K562 (cell line): Measurements from ENCODE around the gene ECPAS. TPM values are rescaled to one million over a fixed set of nuclear protein-coding genes. Genes with fewer than 3 reads are reported as not detected.
A peak's percentile ranks its signal among the peaks of the same experiment; 100 is the strongest.

Experiments
- ATAC-seq: fragments of 200-7000 bp; cut with Tn5 transposase; 3 replicates; pipeline ENCODE4 v1.9.1; 2020; ENCODE audit warnings: moderate library complexity
- BruUV-seq: library from RNA; stranded (reverse); fragments of 400-500 nt; replicated peaks from 2 replicates; lab custom pipeline; 2021; lab: Mats Ljungman, UMichigan
- CTCF ChIA-PET: fragments of 300-600 bp; formaldehyde crosslinking; extraction: SDS; loops from one replicate; lab custom pipeline; 2021; ENCODE audit warnings: low intra/inter-chr PET ratio; lab: Yijun Ruan, JAX
- POLR2A ChIA-PET: fragments of 300-600, 350-650 bp; sonication (Branson Sonifier 250); formaldehyde crosslinking; extraction: SDS; loops from one replicate; lab custom pipeline; 2021; ENCODE audit warnings: antibody characterized with exemption, inconsistent platforms; lab: Yijun Ruan, JAX
- DNase-seq, 4 experiments: peaks; one replicate each; pipeline versions ENCODE4 v3.0.0 to v3.0.0-alpha.2; 2011 to 2018; ENCODE audit warnings: low spot score in 3 of 4, mixed read lengths in 3 of 4; ENCODE audit errors: extremely low read depth in 1 of 4
- FAIRE-seq: peaks from 2 replicates; lab custom pipeline; 2011; peaks lifted over from hg19 to GRCh38; lab: Jason Lieb, UNC
- H2AFZ ChIP-seq: 2 replicates; pipeline ENCODE4 v1.6.0; 2011; ENCODE audit warnings: low read depth, low read length, control low read depth, inconsistent platforms
- H3K27ac ChIP-seq: fragments of 200-600 bp; 3 replicates; pipeline ENCODE4 v1.8.0; 2011; ENCODE audit warnings: low read depth, mild to moderate bottlenecking, control low read depth, inconsistent platforms, low read length, moderate library complexity, mixed read lengths; ENCODE audit errors: extremely low read depth
- H3K27me3 ChIP-seq, 2 experiments: fragments of 300-600 bp in 1 of 2; 2 replicates in 1 of 2; 3 replicates in 1 of 2; pipeline versions ENCODE4 v1.6.0 to v1.8.0; 2011; ENCODE audit warnings: inconsistent platforms in 2 of 2, low read length in 2 of 2, mild to moderate bottlenecking in 1 of 2, mixed read lengths in 1 of 2, moderate library complexity in 1 of 2; ENCODE audit not compliant: control insufficient read depth in 2 of 2, insufficient read depth in 2 of 2
- H3K36me3 ChIP-seq: fragments of 300-600 bp; 3 replicates; pipeline ENCODE4 v1.8.0; 2011; ENCODE audit warnings: mild to moderate bottlenecking, low read length, inconsistent platforms; ENCODE audit not compliant: control insufficient read depth, insufficient read depth
- H3K4me1 ChIP-seq, 2 experiments: fragments of 200-600 bp in 1 of 2; replicated peaks in 1 of 2; 2 replicates in 1 of 2; 3 replicates in 1 of 2; pipeline versions ENCODE4 v1.5.1 to v1.8.0; 2011; ENCODE audit warnings: inconsistent platforms in 2 of 2, low read length in 2 of 2, mild to moderate bottlenecking in 1 of 2, mixed read lengths in 1 of 2, moderate library complexity in 1 of 2; ENCODE audit not compliant: control insufficient read depth in 2 of 2, insufficient read depth in 2 of 2
- H3K4me2 ChIP-seq: 2 replicates; pipeline ENCODE4 v1.6.1; 2011; ENCODE audit warnings: low read length, control low read depth, inconsistent platforms, mixed read lengths; ENCODE audit not compliant: insufficient read depth
- H3K4me3 ChIP-seq: fragments of 200-600 bp; sonication (generic), shearing (Covaris generic); 2 replicates; pipeline ENCODE4 v1.5.1; 2016; ENCODE audit warnings: control low read depth, inconsistent platforms
- H3K79me2 ChIP-seq: fragments of 200-600 bp; 3 replicates; pipeline ENCODE4 v1.8.0; 2011; ENCODE audit warnings: low read length, inconsistent platforms; ENCODE audit not compliant: control insufficient read depth, insufficient read depth
- H3K9ac ChIP-seq, 2 experiments: 2 replicates each; pipeline versions ENCODE4 v1.6.0 to v1.6.1; 2011; ENCODE audit warnings: low read depth in 2 of 2, low read length in 2 of 2, control low read depth in 1 of 2, inconsistent platforms in 1 of 2, mild to moderate bottlenecking in 1 of 2, mixed read lengths in 1 of 2; ENCODE audit not compliant: insufficient read depth in 1 of 2
- H3K9me1 ChIP-seq: one replicate; pipeline ENCODE4 v1.6.0; 2011; ENCODE audit warnings: inconsistent platforms, mild to moderate bottlenecking, low read length, moderate library complexity; ENCODE audit not compliant: control insufficient read depth, insufficient read depth
- H3K9me3 ChIP-seq: replicated peaks from 2 replicates; pipeline ENCODE4 v1.5.1; 2011; ENCODE audit warnings: low read depth, low read length, inconsistent platforms; ENCODE audit not compliant: control insufficient read depth, insufficient read depth
- H4K20me1 ChIP-seq: replicated peaks from 2 replicates; pipeline ENCODE4 v1.6.1; 2011; ENCODE audit warnings: low read length, inconsistent platforms, mixed read lengths; ENCODE audit not compliant: control insufficient read depth, insufficient read depth
- CTCF ChIP-seq, 3 experiments: IDR thresholded peaks in 2 of 3; conservative IDR thresholded peaks in 1 of 3; 2 replicates each; pipeline ENCODE4 v1.5.1; 2011 to 2012; ENCODE audit warnings: low read length in 3 of 3, mild to moderate bottlenecking in 3 of 3, control low read depth in 2 of 3, improper control_type of control experiment in 1 of 3, inconsistent platforms in 1 of 3, low read depth in 1 of 3, mixed read lengths in 1 of 3, moderate library complexity in 1 of 3; ENCODE audit not compliant: insufficient read depth in 2 of 3
- DACH1 ChIP-seq: fragments of 450-650 bp; IDR thresholded peaks from 2 replicates; pipeline ENCODE4 v1.6.1; 2018; ENCODE audit not compliant: partially characterized antibody
- POLR2H ChIP-seq: IDR thresholded peaks from 2 replicates; pipeline ENCODE4 v1.6.1; 2016; ENCODE audit warnings: missing genetic modification characterization, low read depth, mild to moderate bottlenecking, control low read depth, missing compliant biosample characterization, moderate library complexity
- WGBS: fragments of 100-300 bp; shearing (Covaris generic); methylation state at CpG from one replicate; pipeline ENCODE4 v1.1.6; 2016; ENCODE audit warnings: low coverage, mixed read lengths; ENCODE audit not compliant: insufficient coverage; ENCODE audit errors: missing lambda C conversion rate; 5-methylcytosine and 5-hydroxymethylcytosine counted together
- in situ Hi-C: fragments of 300-500 bp; cut with MboI; formaldehyde crosslinking; loops from 4 replicates; pipeline ENCODE4 v1.15.0; 2018; ENCODE audit warnings: inconsistent platforms, mixed read lengths
- intact Hi-C: fragments of 100-400 bp; cut with micrococcal nuclease; formaldehyde crosslinking; loops from 2 replicates; pipeline ENCODE4 v1.14.2; 2022
- polyA plus RNA-seq, 8 experiments: library from polyadenylated mRNA; depleted of rRNA in 4 of 8; stranded (reverse) in 5 of 8; unstranded in 3 of 8; fragments of >200 nt; fragmentation: Nextera tagmentation in 2 of 8; fragmentation: Illumina TruSeq in 1 of 8; extraction: Ambion mirVana in 2 of 8; extraction: Trizol in 1 of 8; gene quantifications; 2 replicates each; pipeline versions ENCODE4 v1.2.1 to v1.2.3, GENCODE V29; 2011 to 2014; ENCODE audit warnings: inconsistent platforms in 1 of 8, missing spikeins in 1 of 8
- total RNA-seq, 7 experiments: library from RNA; depleted of rRNA in 6 of 7; stranded (reverse); fragments of >200 nt in 6 of 7; fragmentation: Illumina TruSeq in 2 of 7; extraction: Trizol in 2 of 7; gene quantifications; 2 replicates each; pipeline versions ENCODE4 v1.2.1 to v1.2.3, GENCODE V29; 2011 to 2021; ENCODE audit warnings: low replicate concordance in 1 of 7

ECPAS gene
- total and polyA plus RNA-seq, 9 of the 15 experiments (the other 6 are each of a cell fraction or from before 2014, with no cell fraction given): 14.5 to 90.9 (median 75.7) TPM

GRCh38 chr9:111381006-111381405 lies 103.2 kb downstream of the ECPAS start:
- TF ChIP-seq CTCF (IDR thresholded peaks at IDR 0.05 in 2 of 3, conservative IDR thresholded peaks at IDR 0.05 in 1 of 3; ENCODE audit: insufficient read depth in 2 of 3, low read depth in 1 of 3, low read length in 3 of 3) (no peak), POLR2H (tag) (no peak), DACH1 (peak; percentile 7)
- POLR2A ChIA-PET: no interaction called here
- CTCF ChIA-PET: no interaction called here
- ATAC-seq (no peak), FAIRE-seq (no peak), DNase-seq (no peak)
- Histone ChIP-seq H3K27me3 (no peaks in the 10 kb centered on the region), H3K9me3 (no peaks in the 10 kb centered on the region), H3K79me2 (no peaks in the 10 kb centered on the region), H4K20me1 (no peaks in the 10 kb centered on the region), H2AFZ (no peak overlapping the region), H3K27ac (no peak overlapping the region), H3K4me3 (no peak overlapping the region), H3K9ac (no peak overlapping the region), H3K36me3 (peaks cover 89% of the 10 kb centered on the region), H3K9me1 (no peaks in the 10 kb centered on the region), H3K4me2 (no peak overlapping the region), H3K4me1 (no peaks in the 10 kb centered on the region)
- intact Hi-C loops: no loop called here
- BruUV-seq: no TSS peak
- WGBS: 67% methylated on average over 1 of the region's 1 CpG
- in situ Hi-C loops: no loop called here
